HG03571 (cell line): Measurements from ENCODE around the gene STIL.
"Not testable (repeated sequence)": the region's sequence is repeated elsewhere in the genome, so short reads cannot be mapped to it uniquely, and the experiment has no call there.

ENCODE experiments used
- ATAC-seq: cut with Tn5 transposase; IDR thresholded peaks from one replicate; pipeline ENCODE4 v1.9.1; 2021; ENCODE audit not compliant: unreplicated experiment

Gene STIL

GRCh38 chr1:47313915-47314664 is at the start of gene STIL:
Gene STIL, minus strand, starts transcription at chr1:47314147. Its CDS starts 3,828 bp downstream, at chr1:47310319.
- ATAC-seq: peak; percentile 97

GRCh38 chr1:47362828-47363227 is 48.9 kb upstream of the STIL start:
- no peak for ATAC-seq

GRCh38 chr1:47361380-47361779 is 47.4 kb upstream of the STIL start:
- no peak for ATAC-seq

GRCh38 chr1:47351305-47351704 is 37.4 kb upstream of the STIL start:
- no peak for ATAC-seq

- ATAC-seq: no peak
Observed at GRCh38 chr1:47348246-47348645, 34.3 kb upstream of the STIL start.

GRCh38 chr1:47347735-47348134 is 33.8 kb upstream of the STIL start:
- no peak for ATAC-seq

GRCh38 chr1:47346979-47347378 is 33.0 kb upstream of the STIL start:
- ATAC-seq: not testable (repeated sequence)

GRCh38 chr1:47340227-47340626 is 26.3 kb upstream of the STIL start:
- ATAC-seq: no peak

- no peak for ATAC-seq
Observed at GRCh38 chr1:47338249-47339077, 24.5 kb upstream of the STIL start.

GRCh38 chr1:47337350-47337749 is 23.4 kb upstream of the STIL start:
- no peak for ATAC-seq

- no peak for ATAC-seq
Observed at GRCh38 chr1:47334765-47335435, 21.0 kb upstream of the STIL start.

GRCh38 chr1:47333922-47334764 is 20.2 kb upstream of the STIL start:
- ATAC-seq: peak; percentile 86

- peak; percentile 77 for ATAC-seq
Observed at GRCh38 chr1:47333578-47333921, 19.6 kb upstream of the STIL start, which contains the start of gene CMPK1. Gene CMPK1, plus strand, starts transcription at chr1:47333790. Its CDS starts 156 bp downstream, at chr1:47333946.

- no peak for ATAC-seq
Observed at GRCh38 chr1:47332779-47333577, 19.0 kb upstream of the STIL start.

GRCh38 chr1:47331875-47332274 is 17.9 kb upstream of the STIL start:
- ATAC-seq: no peak

GRCh38 chr1:47330212-47330611 is 16.3 kb upstream of the STIL start:
- ATAC-seq: no peak

- ATAC-seq: no peak
Observed at GRCh38 chr1:47328992-47329391, 15.0 kb upstream of the STIL start.

- ATAC-seq: no peak
Observed at GRCh38 chr1:47326271-47326670, 12.3 kb upstream of the STIL start.

- ATAC-seq: no peak
Observed at GRCh38 chr1:47325528-47325927, 11.6 kb upstream of the STIL start.

GRCh38 chr1:47324682-47325081 is 10.7 kb upstream of the STIL start:
- no peak for ATAC-seq
